Raji (cell line): ENCODE data around the gene EVI5.

Experiments used
- POLR2A ChIP-seq: IDR thresholded peaks from 2 replicates; pipeline ENCODE4 v1.6.1; 2011; ENCODE audit warnings: low read depth, low read length, control low read depth; ENCODE audit not compliant: insufficient read depth

Gene EVI5

DNA sequence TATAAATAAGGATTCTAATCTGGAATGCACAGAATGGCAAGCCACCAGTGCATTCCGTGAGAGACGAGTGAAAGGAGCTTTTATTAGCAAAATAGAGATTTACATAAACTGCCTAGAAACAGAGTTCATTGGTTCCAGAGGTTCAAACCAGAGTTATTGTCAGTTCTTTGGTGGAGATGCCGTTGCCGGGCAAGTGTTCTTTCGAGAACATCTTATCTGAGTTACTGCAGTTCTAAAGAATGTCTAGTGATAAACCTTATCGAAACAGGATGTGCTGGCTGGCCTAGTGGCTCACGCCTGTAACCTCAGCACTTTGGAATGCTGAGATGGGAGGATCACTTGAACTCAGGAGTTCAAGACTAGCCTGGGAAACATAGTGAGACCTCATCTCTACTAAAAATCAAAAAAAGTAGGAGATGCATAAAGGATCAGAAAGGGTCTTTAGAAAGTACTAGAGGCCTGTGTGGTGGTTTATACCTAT lies 19.9 kb upstream of the EVI5 start:
- no peak for TF ChIP-seq POLR2A

DNA sequence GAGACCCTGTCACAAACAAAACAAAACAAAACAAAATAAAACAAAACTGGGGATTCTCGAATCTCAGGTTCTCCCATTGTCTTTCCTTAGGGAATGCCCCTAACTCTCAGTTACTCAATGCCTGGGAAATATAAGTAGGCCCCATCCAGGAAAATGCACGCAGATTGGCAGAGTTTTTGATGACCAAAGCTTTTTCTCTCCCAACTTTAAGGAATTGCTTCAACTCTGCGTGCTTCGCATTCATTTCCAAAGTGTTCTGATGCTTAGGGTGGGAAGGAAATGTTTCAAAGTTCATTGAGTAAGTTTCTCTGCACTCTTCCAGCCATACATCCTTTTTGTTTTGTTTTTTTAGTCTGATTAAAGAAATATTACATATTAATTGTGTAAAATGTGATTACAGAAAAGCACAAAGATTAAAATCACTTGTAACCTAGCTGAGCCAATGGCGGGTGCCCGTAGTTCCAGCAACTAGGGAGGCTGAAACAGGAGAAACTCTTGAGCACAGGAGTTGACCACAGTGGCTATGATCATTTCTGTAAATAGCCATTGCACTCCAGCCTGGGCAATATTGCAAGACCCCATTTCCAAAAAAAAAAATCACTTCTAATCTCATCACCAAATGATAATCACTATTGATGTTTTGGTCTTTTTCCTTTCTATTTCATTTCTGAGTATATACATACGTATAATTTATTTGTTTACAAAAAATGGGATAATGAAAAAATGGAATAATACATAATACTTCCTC lies 18.4 kb upstream of the EVI5 start:
- no peak for TF ChIP-seq POLR2A

DNA sequence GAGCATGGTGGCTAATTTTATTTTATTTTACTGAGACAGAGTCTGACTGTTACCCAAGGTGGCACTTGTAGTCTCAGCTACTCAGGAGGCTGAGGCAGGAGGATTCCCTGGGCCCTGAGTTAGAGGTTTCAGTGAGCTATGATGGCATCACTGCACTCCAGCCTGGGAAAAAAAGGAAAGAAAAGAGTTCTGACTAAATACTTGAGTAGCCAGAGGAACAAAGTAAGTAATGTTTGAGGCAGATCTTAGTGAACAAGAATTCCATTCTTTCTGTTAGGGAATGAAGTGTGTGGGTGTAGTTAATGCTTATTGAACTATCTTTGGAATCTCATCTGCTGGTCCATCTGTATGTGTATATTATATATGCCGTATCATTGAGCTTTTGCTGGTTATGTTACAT lies 13.1 kb upstream of the EVI5 start:
- TF ChIP-seq POLR2A = no peak

DNA sequence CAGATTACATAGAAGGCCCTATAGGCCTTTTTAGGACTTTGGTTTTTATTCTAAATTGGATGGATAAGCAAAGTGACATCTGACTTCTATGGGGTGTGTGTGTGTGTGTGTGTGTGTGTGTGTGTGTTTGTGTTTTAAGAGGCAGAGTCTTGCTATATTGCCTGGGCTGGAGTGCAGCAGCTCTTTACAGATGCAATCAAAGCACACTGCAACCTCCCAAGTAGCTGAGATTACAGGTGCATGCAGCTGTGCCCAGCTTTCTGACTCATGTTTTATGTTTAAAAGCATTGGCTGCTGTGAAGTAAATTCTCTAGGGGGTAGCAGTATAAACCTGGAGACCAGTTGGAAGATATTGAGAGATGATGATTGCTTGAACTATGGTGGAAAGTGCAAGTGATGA lies 12.4 kb upstream of the EVI5 start:
- no peak for TF ChIP-seq POLR2A

DNA sequence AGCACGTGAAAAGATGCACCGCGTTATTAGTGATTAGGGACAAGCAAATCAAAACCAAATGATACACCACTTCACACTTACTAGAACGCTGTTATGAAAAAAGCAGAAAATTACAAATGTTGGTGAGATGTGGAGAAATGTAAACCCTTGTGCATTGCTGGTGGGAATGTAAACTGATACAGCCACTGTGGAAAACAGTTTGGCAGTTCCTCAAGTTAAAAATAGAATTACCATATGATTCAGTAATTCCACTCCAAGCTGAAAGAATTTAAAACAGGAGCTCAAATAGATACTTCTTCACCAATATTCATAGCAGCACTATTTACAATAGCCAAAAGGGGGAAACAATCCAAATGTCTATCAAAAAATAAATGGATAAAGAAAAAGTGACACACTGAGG lies 10.3 kb upstream of the EVI5 start:
- TF ChIP-seq POLR2A = no peak

DNA sequence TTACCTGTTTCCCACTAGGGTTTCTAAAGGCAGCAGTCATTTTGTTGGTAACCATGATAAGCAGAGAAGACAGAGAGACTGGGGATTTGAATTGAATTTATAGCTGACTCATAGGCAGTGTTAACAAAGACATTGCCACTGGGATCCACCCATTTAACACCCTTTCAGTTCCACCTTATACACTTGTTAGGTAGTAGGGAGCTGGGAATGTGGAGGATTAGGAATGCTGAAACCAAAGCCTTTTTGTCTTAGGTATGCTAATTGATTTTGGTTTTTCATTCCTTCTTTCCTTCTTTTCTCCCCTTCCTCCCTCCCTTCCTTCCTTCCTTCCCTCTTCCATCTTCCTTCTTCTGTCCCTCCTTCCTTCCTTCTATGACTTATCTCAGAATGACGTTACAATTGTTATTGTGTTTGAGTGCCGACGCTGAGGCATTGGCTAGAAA lies 7.5 kb upstream of the EVI5 start:
- no peak for TF ChIP-seq POLR2A

DNA sequence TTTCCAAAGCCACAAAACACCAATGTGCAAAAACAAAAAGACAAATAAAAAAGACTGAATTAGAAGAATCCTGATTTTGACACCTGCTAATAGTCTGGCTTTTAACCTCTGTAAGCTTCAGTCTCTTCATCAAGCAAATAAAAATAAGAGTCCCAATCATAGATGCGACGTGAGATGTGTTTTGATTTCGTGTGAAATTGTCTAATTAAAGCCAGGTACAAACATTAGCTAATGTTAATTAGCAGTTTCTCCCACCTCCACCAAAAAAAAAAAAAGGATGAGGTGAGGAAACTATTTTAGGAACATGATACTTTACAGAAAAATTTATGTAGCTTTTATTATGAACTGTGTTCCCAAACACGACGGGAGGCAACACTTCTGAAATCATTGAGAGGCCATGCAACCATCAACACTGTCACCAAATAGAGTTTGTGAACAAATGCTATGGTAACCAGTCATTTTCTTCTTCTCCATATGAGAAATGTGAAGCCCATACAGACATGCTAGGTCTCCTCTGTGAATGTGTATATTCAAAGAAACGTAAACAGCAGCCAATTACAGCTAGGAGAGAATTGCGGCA lies 6.7 kb upstream of the EVI5 start:
- no peak for TF ChIP-seq POLR2A

DNA sequence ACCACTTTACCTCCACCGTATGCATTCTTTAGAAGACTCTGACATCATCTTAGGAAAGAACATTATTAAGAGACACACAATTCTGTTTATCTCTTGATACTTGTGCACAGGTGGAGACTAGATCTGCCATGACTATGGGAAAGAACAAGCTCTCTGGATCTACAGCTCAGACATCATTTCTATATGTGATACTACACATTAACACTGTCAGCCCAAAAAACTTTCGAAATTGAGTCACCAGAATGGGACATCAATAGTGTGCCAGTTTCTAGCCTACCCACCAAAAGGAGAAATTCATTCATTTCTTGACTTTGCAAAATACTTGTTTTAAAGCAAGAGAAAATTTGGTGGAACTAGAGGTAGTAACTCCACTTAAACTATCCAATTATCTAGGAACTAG lies 6.0 kb upstream of the EVI5 start:
- no peak for TF ChIP-seq POLR2A

DNA sequence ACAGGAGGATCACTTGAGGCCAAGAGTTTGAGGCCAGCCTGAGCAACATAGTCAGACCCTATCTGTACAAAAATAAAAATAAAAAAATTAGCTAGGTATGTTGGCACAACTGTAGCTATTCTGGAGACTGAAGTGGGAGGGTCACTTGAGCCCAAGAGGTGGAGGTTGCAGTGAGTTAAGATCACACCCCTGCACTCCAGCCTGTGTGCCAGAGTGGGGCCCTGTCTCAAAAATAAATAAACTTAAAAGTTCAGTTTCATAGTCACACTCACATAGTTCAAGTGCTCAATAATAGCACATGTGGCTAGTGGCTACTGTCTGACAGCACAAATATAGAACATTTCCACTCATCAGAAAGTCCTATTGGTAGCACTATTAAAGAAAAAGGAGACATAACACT lies 5.2 kb upstream of the EVI5 start:
- TF ChIP-seq POLR2A = no peak

DNA sequence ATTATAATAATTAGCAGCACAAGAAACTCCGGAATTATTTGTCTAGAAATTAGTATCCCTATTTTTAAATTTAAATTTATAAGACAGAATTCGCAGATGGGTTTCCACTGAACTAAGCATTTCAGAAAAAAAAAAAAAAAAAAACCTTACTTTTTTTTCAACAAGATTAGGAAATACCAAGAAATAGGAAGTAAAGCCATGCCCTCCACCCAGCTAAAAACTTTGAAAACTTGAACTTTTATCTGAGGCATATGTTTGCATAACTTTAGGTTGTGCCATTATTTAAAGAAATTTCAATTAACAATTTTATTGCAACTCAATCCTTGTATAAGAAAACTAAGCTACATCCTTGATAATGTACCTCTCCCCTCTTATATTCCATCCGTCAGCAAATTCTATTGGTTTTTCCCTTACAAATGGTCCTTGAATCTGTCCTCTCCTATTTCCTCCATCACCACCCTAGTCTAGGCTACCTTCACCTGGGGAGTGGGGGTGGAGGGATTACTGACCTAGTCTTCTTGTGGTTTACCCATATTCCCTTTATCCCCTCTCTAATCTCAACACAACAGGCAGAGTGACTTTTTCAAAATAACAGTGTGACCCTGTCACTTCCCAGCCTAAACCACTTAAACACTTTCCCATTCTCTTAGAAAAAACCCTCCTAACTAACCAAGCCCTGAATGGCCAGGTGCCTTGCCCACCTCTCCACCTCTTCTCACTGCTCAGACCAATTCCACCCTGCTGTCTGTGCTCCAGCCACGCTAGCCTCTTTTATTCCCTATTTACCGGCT lies 1.4 kb upstream of the EVI5 start:
- TF ChIP-seq POLR2A = no peak

DNA sequence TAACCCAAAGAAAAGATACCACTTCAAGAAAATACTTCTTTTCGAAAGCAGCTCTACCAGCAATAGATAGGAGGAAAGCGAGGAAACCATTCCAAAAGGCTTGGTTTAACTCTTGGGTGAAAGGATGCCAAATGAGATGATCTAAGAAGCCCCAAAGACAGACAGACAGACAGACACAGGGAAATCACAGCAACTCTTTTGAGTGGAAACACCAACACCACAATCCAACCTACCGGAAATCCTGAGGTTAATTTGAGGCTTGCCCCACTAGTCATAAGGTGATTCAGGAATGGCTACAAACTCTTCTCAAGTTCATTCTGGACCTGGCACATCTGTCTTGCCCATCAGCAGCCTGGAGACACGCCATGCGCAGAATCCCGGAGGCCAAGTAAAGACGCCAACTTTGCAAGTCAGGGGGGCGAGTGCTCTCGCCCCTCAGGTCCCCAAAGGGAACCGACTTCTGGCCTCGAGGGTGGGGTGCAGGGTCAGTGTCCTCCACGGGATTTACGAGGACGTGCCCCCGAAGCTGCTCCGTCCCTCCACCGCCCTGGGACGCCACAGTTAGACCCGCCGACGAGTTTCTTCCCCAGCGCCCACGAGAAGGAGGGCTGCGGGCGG lies 778 bp downstream of the EVI5 start:
- TF ChIP-seq POLR2A = no peak

DNA sequence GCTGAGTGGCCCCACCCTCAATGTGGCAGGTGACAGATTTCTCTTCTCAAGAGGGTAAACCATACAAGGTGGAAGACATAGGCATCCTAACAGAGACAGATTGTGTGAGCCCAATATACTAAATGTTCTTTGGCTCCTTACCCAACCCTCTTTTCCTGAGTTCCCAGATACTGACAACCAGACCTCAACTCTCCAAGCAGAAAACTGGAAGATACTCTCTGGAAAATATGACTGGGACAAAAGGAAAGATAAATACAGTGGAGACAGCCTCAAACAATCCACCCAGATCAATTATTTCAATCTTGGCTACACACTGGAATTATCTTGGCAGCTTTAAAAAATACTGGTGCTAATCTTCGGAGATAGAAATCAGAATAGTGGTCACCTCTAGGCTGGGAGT lies 6.5 kb downstream of the EVI5 start:
- TF ChIP-seq POLR2A = no peak

DNA sequence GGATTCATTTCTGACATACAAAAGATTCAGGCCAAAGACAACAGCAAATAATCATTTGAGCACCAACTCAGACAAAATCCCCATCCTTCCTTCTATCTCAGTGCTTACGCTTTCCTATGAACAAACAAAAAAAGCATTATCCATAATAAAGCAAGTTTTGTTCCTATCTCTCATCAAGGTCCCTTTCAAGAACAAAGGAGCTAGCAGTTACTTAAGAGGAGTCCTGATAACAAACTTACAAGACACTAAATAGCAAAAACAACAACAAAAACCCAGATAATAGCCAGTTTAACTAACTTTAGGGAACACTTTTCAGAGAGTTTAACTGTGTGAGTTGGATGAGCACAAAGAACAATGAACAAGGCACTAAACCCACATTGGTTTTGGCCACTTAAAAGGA lies 10.5 kb downstream of the EVI5 start:
- no peak for TF ChIP-seq POLR2A

DNA sequence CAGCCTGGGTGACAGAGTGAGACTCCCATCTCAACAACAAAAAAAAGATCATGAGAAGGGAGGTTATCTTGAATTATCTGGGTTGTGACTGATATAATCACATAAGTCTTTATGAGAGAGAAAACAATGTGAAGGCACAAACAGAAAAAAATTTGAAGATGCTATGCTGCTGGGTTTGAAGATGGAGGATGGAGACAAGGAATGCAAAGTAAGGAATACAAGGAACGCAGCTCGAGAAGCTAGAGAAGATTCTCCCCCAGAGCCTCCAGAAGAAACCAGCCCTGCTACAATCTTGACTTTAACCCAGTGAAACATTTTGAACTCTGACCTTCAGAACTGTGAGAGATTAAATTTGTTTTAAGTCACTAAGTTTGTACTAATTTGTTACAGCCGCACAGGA lies 15.1 kb downstream of the EVI5 start:
- TF ChIP-seq POLR2A = no peak

DNA sequence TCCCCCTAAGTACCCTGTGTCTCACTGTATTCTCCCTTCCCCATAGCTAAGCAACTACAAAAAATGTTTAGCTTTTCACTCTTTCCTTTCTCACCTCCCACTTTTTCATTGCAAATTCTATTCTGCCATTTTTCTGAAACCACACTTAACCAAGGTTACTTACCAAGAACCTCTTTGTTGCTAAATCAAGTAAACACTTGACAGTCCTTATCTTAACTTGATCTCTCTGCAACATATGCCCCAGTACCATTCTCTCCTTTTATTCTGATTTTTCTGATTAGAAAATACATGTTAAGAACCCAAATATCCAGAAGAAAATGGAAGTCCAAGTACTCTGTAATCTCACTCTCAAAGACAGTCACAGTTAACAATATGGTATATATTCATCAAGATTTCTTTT lies 16.0 kb downstream of the EVI5 start:
- TF ChIP-seq POLR2A = no peak

DNA sequence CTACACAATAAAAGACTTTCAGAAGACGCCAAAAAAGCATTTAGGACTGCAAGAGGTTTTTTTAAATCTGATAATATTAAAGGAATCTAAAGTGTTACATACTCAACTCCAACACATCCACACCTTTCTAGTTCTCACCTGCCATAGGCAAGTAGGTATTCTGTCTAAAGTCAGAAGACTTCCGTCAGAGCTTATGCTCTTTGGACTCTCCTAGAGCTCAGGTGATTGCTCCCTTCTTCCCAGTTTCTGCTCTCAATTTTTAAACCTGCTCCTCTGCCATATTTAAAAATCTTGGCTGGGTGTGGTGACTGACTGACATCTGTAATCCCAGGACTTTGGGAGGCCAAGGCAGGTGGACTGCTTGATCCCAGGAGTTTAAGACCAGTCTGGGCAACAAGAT lies 16.6 kb downstream of the EVI5 start:
- TF ChIP-seq POLR2A = no peak
